Transverse colon (tissue), 4 donors: Measurements from ENCODE around the gene GPR152. TPM values are rescaled to one million over a fixed set of nuclear protein-coding genes. Genes with fewer than 3 reads are reported as not detected.
A peak's percentile ranks its signal among the peaks of the same experiment; 100 is the strongest.

ENCODE experiments used
- DNase-seq: peaks from one replicate; pipeline ENCODE4 v3.0.0-alpha.2; 2019
- H3K27ac ChIP-seq, 4 donors: fragments of 200-600 bp; sonication (generic); 2 replicates each; pipeline ENCODE4 v1.5.1; 2016 to 2018; ENCODE audit warnings: inconsistent platforms in 4 of 4
- H3K27me3 ChIP-seq: fragments of 200-600 bp; sonication (generic); 2 replicates; pipeline ENCODE4 v1.5.1; 2017; ENCODE audit warnings: inconsistent platforms
- H3K36me3 ChIP-seq, 4 donors: fragments of 200-600 bp; sonication (generic); 2 replicates each; pipeline ENCODE4 v1.5.1; 2017 to 2019; ENCODE audit warnings: inconsistent platforms in 4 of 4
- H3K4me1 ChIP-seq, 4 donors: fragments of 200-600 bp; sonication (generic); 2 replicates each; pipeline ENCODE4 v1.5.1; 2017 to 2020; ENCODE audit warnings: inconsistent platforms in 4 of 4
- H3K4me3 ChIP-seq, 4 donors: fragments of 200-600 bp; sonication (generic); 1 replicate in 1 of 4; 2 replicates in 3 of 4; pipeline versions ENCODE4 v1.5.1 to v1.6.1; 2017 to 2019; ENCODE audit warnings: inconsistent platforms in 4 of 4
- H3K9me3 ChIP-seq, 2 donors: fragments of 200-600 bp; sonication (generic); 2 replicates each; pipeline ENCODE4 v1.5.1; 2017 to 2019; ENCODE audit warnings: inconsistent platforms in 2 of 2
- CTCF ChIP-seq, 5 experiments: fragments of 200-600 bp in 3 of 5; fragments of 450-650 bp in 2 of 5; sonication (generic) in 3 of 5; IDR thresholded peaks; 1 replicate in 2 of 5; 2 replicates in 3 of 5; pipeline ENCODE4 v1.5.1; 2016 to 2017; ENCODE audit warnings: antibody characterized with exemption in 5 of 5, inconsistent platforms in 3 of 5, mild to moderate bottlenecking in 2 of 5, moderate library complexity in 1 of 5
- EP300 ChIP-seq: sonication (generic); formaldehyde crosslinking; IDR thresholded peaks from one replicate; pipeline ENCODE4 v1.6.1; 2017; ENCODE audit warnings: antibody characterized with exemption, low read depth
- POLR2A ChIP-seq: fragments of 450-650 bp; IDR thresholded peaks from one replicate; pipeline ENCODE4 v1.6.1; 2016; ENCODE audit warnings: antibody characterized with exemption, mild to moderate bottlenecking, moderate library complexity
- POLR2AphosphoS5 ChIP-seq, 3 donors: sonication (generic); formaldehyde crosslinking; IDR thresholded peaks; one replicate each; pipeline ENCODE4 v1.6.1; 2016; ENCODE audit warnings: antibody characterized with exemption in 3 of 3
- WGBS, 2 donors: methylation state at CpG; one replicate each; pipeline ENCODE4 v1.1.5; 2018; ENCODE audit warnings: low coverage in 1 of 2; 5-methylcytosine and 5-hydroxymethylcytosine counted together
- in situ Hi-C, 4 donors: fragments of 200-750 bp; cut with MboI; loops; one replicate each; pipeline versions ENCODE4 v1.15.0 to v1.15.1; 2017; ENCODE audit warnings: low sequenced_read_pairs in 3 of 4, low pct_ligation_motif_present in 1 of 4, low pct_unique_long_range_greater_than_20kb in 1 of 4
- intact Hi-C: fragments of 100-400 bp; cut with DNase I; formaldehyde crosslinking; loops from one replicate; pipeline ENCODE4 v1.15.1; 2023; ENCODE audit warnings: low total_unique reads
- total RNA-seq, 4 donors: library from RNA; depleted of rRNA; stranded (reverse); fragments of >200 nt; gene quantifications; one replicate each; pipeline ENCODE4 v1.1.0, GENCODE V29; 2016

The GPR152 gene
- total RNA-seq, 4 donors from 2014 or later: not detected

GRCh38 chr11:67409261-67409666 lies 43.3 kb downstream of the GPR152 start:
- Histone ChIP-seq H3K27ac (peak overlapping the region; percentile 61 to 77 (median 68)), H3K36me3 (no peaks in the 10 kb centered on the region), H3K27me3 (peaks cover 26% of the 10 kb centered on the region), H3K9me3 (no peaks in the 10 kb centered on the region), H3K4me3 (peak overlapping the region in 2 of 4 donors; percentile 9 to 18), H3K4me1 (peaks cover 0 to 12% (median 3%) of the 10 kb centered on the region in 4 donors)
- intact Hi-C loops (no loop called here), in situ Hi-C loops (no loop called here)
- peak; percentile 77 for DNase-seq
- no peak for TF ChIP-seq POLR2A
- no peak for TF ChIP-seq EP300
- TF ChIP-seq POLR2AphosphoS5 (IDR thresholded peaks at IDR 0.05): peak in 1 of 3 donors; percentile 36
- TF ChIP-seq CTCF (IDR thresholded peaks at IDR 0.05): no peak
- WGBS, 2 donors: 71% methylated on average over 24 of the region's 24 CpGs; no CpG with 5 or more reads in 1 of the 2 donors

- intact Hi-C loops (no loop called here), in situ Hi-C loops (no loop called here)
- no peak for DNase-seq
- no peaks in the 10 kb centered on the region for H3K36me3 ChIP-seq
- H3K4me1 ChIP-seq: peaks cover 0 to 12% (median 3%) of the 10 kb centered on the region in 4 donors
- peaks cover 26% of the 10 kb centered on the region for H3K27me3 ChIP-seq
- peak overlapping the region; percentile 61 to 77 (median 68) for H3K27ac ChIP-seq
- no peak overlapping the region for H3K4me3 ChIP-seq
- TF ChIP-seq POLR2AphosphoS5 (IDR thresholded peaks at IDR 0.05) (no peak), POLR2A (no peak), EP300 (no peak), CTCF (IDR thresholded peaks at IDR 0.05) (no peak)
- no peaks in the 10 kb centered on the region for H3K9me3 ChIP-seq
- WGBS, 2 donors: 71% methylated on average over 13 of the region's 18 CpGs; no CpG with 5 or more reads in 1 of the 2 donors
Observed at GRCh38 chr11:67408437-67409200, 43.9 kb downstream of the GPR152 start.

- WGBS, 2 donors: 65% methylated on average over 12 of the region's 12 CpGs; no CpG with 5 or more reads in 1 of the 2 donors
- Histone ChIP-seq H3K27ac (peak overlapping the region; percentile 61 to 77 (median 68)), H3K4me3 (no peak overlapping the region), H3K36me3 (no peaks in the 10 kb centered on the region), H3K27me3 (peaks cover 21% of the 10 kb centered on the region), H3K4me1 (peaks cover 0 to 13% (median 4%) of the 10 kb centered on the region in 4 donors), H3K9me3 (no peaks in the 10 kb centered on the region)
- intact Hi-C loops (no loop called here), in situ Hi-C loops (no loop called here)
- TF ChIP-seq POLR2A (no peak), EP300 (no peak), POLR2AphosphoS5 (IDR thresholded peaks at IDR 0.05) (no peak), CTCF (IDR thresholded peaks at IDR 0.05) (no peak)
- no peak for DNase-seq
Observed at GRCh38 chr11:67407688-67408163, 44.8 kb downstream of the GPR152 start.

- in situ Hi-C loops: no loop called here
- DNase-seq: no peak
- no peak overlapping the region for H3K4me3 ChIP-seq
- WGBS, 2 donors: 17 to 47% methylated on average over 2 to 12 of the region's 12 CpGs
- TF ChIP-seq POLR2A: no peak
- no peak for TF ChIP-seq POLR2AphosphoS5 (IDR thresholded peaks at IDR 0.05)
- no peak for TF ChIP-seq EP300
- TF ChIP-seq CTCF (IDR thresholded peaks at IDR 0.05): no peak
- peaks cover 17% of the 10 kb centered on the region for H3K27me3 ChIP-seq
- H3K36me3 ChIP-seq: no peaks in the 10 kb centered on the region
- intact Hi-C loops: no loop called here
- no peaks in the 10 kb centered on the region for H3K9me3 ChIP-seq
- peak overlapping the region; percentile 2 to 77 (median 68) for H3K27ac ChIP-seq
- H3K4me1 ChIP-seq: peaks cover 4 to 19% (median 10%) of the 10 kb centered on the region in 4 donors
Observed at GRCh38 chr11:67406969-67407687, 45.4 kb downstream of the GPR152 start.
